A549 (cell line): Measurements from ENCODE around the gene NUDCD2. TPM values are rescaled to one million over a fixed set of nuclear protein-coding genes. Genes with fewer than 3 reads are reported as not detected.

ENCODE experiments used
- ATAC-seq, 2 experiments: fragments of 200-7000 bp in 1 of 2; fragments of >200 bp in 1 of 2; cut with Nextera tagmentation in 1 of 2; cut with Tn5 transposase in 1 of 2; 3 replicates each; pipeline versions ENCODE4 v1.8.0 to v1.9.1; 2018 to 2020; ENCODE audit warnings: mild to moderate bottlenecking in 1 of 2, moderate library complexity in 1 of 2
- CTCF ChIA-PET: fragments of 300-600 bp; sonication (Branson Sonifier 250); formaldehyde crosslinking; extraction: SDS; loops from one replicate; lab custom pipeline; 2021; ENCODE audit warnings: antibody characterized with exemption, inconsistent platforms; lab: Yijun Ruan, JAX
- POLR2A ChIA-PET: fragments of 350-600 bp; formaldehyde crosslinking; extraction: SDS; loops from one replicate; lab custom pipeline; 2021; ENCODE audit warnings: antibody characterized with exemption, inconsistent platforms; lab: Yijun Ruan, JAX
- DNase-seq, 2 experiments: peaks; one replicate each; pipeline versions ENCODE4 v3.0.0 to v3.0.0-alpha.2; 2011 to 2016; ENCODE audit warnings: low read depth in 1 of 2, low spot score in 1 of 2
- FAIRE-seq: peaks from 2 replicates; lab custom pipeline; 2011; peaks lifted over from hg19 to GRCh38; lab: Jason Lieb, UNC
- H3K27ac ChIP-seq, 2 experiments: fragments of >200 bp; sonication (Bioruptor Twin); formaldehyde crosslinking; 3 replicates each; pipeline ENCODE4 v1.5.1; 2016 to 2017
- H3K4me1 ChIP-seq: fragments of >200 bp; sonication (Bioruptor Twin); formaldehyde crosslinking; 3 replicates; pipeline ENCODE4 v1.6.1; 2016
- H3K4me2 ChIP-seq: fragments of >200 bp; sonication (Bioruptor Twin); formaldehyde crosslinking; 3 replicates; pipeline ENCODE4 v1.6.1; 2016
- H3K4me3 ChIP-seq: fragments of >200 bp; sonication (Bioruptor Twin); formaldehyde crosslinking; 3 replicates; pipeline ENCODE4 v1.5.1; 2016
- H3K9me3 ChIP-seq: fragments of >200 bp; sonication (Bioruptor Twin); formaldehyde crosslinking; 3 replicates; pipeline ENCODE4 v1.6.1; 2016
- CBX8 ChIP-seq: fragments of 200-600 bp; sonication (generic); IDR thresholded peaks from 2 replicates; pipeline ENCODE4 v1.6.1; 2016
- CEBPB ChIP-seq, 2 experiments: fragments of >200 bp in 1 of 2; sonication (Bioruptor Twin) in 1 of 2; formaldehyde crosslinking in 1 of 2; IDR thresholded peaks; 2 replicates each; pipeline ENCODE4 v1.6.1; 2012 to 2016
- CHD2 ChIP-seq: fragments of 150-350 bp; IDR thresholded peaks from 2 replicates; pipeline ENCODE4 v1.6.1; 2014; ENCODE audit warnings: low read length; ENCODE audit not compliant: partially characterized antibody
- CHD4 ChIP-seq: fragments of 200-600 bp; sonication (generic); IDR thresholded peaks from 2 replicates; pipeline ENCODE4 v1.6.1; 2016; ENCODE audit warnings: antibody characterized with exemption, mild to moderate bottlenecking, borderline replicate concordance
- EHMT2 ChIP-seq: fragments of 200-600 bp; sonication (generic); IDR thresholded peaks from 2 replicates; pipeline ENCODE4 v1.6.1; 2016; ENCODE audit warnings: antibody characterized with exemption, low read depth, mild to moderate bottlenecking, moderate library complexity
- FOSB ChIP-seq: fragments of 250-450 bp; sonication (Bioruptor Pico); IDR thresholded peaks from 2 replicates; pipeline ENCODE4 v1.5.0; 2020; ENCODE audit warnings: mild to moderate bottlenecking, moderate library complexity
- FOSL2 ChIP-seq, 2 experiments: fragments of 450-650 bp in 1 of 2; fragments of >200 bp in 1 of 2; sonication (Bioruptor Twin) in 1 of 2; formaldehyde crosslinking; IDR thresholded peaks; 2 replicates each; pipeline versions ENCODE4 v1.5.0 to v1.6.1; 2016 to 2020; ENCODE audit warnings: mild to moderate bottlenecking in 1 of 2, moderate library complexity in 1 of 2
- FOXS1 ChIP-seq: fragments of 250-450 bp; sonication (Bioruptor Pico); IDR thresholded peaks from 2 replicates; pipeline ENCODE4 v1.5.0; 2020; ENCODE audit warnings: mild to moderate bottlenecking, moderate library complexity
- GATA3 ChIP-seq: IDR thresholded peaks from 2 replicates; pipeline ENCODE4 v1.6.1; 2012; ENCODE audit warnings: borderline replicate concordance
- HDAC2 ChIP-seq: fragments of 200-600 bp; sonication (generic); IDR thresholded peaks from 2 replicates; pipeline ENCODE4 v1.6.1; 2016
- KDM1A ChIP-seq: fragments of 200-600 bp; sonication (generic); IDR thresholded peaks from 2 replicates; pipeline ENCODE4 v1.6.1; 2016; ENCODE audit warnings: low read depth, mild to moderate bottlenecking
- KDM5A ChIP-seq: fragments of 200-600 bp; sonication (generic); IDR thresholded peaks from 2 replicates; pipeline ENCODE4 v1.6.1; 2016; ENCODE audit warnings: antibody characterized with exemption, mild to moderate bottlenecking
- MAZ ChIP-seq: fragments of 150-350 bp; IDR thresholded peaks from 2 replicates; pipeline ENCODE4 v1.6.1; 2014; ENCODE audit warnings: antibody characterized with exemption, low read depth, low read length, borderline replicate concordance
- POLR2A ChIP-seq: IDR thresholded peaks from 2 replicates; pipeline ENCODE4 v1.6.1; 2012; ENCODE audit warnings: mild to moderate bottlenecking, low read length
- RARB ChIP-seq: fragments of 250-450 bp; sonication (Bioruptor Pico); IDR thresholded peaks from 2 replicates; pipeline ENCODE4 v1.8.0; 2021; ENCODE audit warnings: mild to moderate bottlenecking, moderate library complexity
- REST ChIP-seq: fragments of 200-600 bp; sonication (generic); IDR thresholded peaks from 2 replicates; pipeline ENCODE4 v1.6.1; 2016; ENCODE audit warnings: antibody characterized with exemption, mild to moderate bottlenecking, moderate library complexity
- RFX5 ChIP-seq: fragments of 450-650 bp; IDR thresholded peaks from 2 replicates; pipeline ENCODE4 v1.7.1; 2014; ENCODE audit warnings: antibody characterized with exemption, mild to moderate bottlenecking, moderate library complexity
- RNF2 ChIP-seq: fragments of 200-600 bp; sonication (generic); IDR thresholded peaks from 2 replicates; pipeline ENCODE4 v1.6.1; 2016; ENCODE audit warnings: low read depth, mild to moderate bottlenecking, antibody characterized with exemption, moderate library complexity, borderline replicate concordance
- SREBF2 ChIP-seq: fragments of 450-650 bp; IDR thresholded peaks from 2 replicates; pipeline ENCODE4 v1.6.1; 2014; ENCODE audit warnings: mild to moderate bottlenecking, moderate library complexity
- TP53 ChIP-seq: fragments of 250-450 bp; sonication (Bioruptor Pico); IDR thresholded peaks from 2 replicates; pipeline ENCODE4 v1.5.0; 2021; ENCODE audit warnings: mild to moderate bottlenecking, moderate library complexity
- ZSCAN20 ChIP-seq: fragments of 250-450 bp; sonication (Bioruptor Pico); IDR thresholded peaks from 2 replicates; pipeline ENCODE4 v1.8.0; 2022; ENCODE audit warnings: mild to moderate bottlenecking, moderate library complexity
- whole genome bisulfite sequencing: methylation state at CpG from one replicate; pipeline ENCODE4 v1.1.6; 2017; ENCODE audit errors: missing lambda C conversion rate; 5-methylcytosine and 5-hydroxymethylcytosine counted together
- polyA plus RNA-seq, 4 experiments: library from polyadenylated mRNA; depleted of rRNA in 3 of 4; stranded (reverse); fragments of >200 nt; fragmentation: RNase III in 1 of 4; extraction: RNeasy Plus Mini Kit Qiagen cat#74134 plus additional on column Dnase treatment in 1 of 4; gene quantifications; 2 replicates in 3 of 4; 3 replicates in 1 of 4; pipeline ENCODE4 v1.2.3, GENCODE V29; 2011 to 2017
- TF ChIP-seq, protein P1 (sequence below): IDR thresholded peaks from 2 replicates; pipeline ENCODE4 v1.6.1; 2012
- TF ChIP-seq, protein P2 (sequence below): fragments of >200 bp; sonication (Bioruptor Twin); formaldehyde crosslinking; IDR thresholded peaks from 2 replicates; pipeline ENCODE4 v1.6.1; 2016

Gene NUDCD2
- polyA plus RNA-seq, 2 of the 4 experiments (the other 2 are of a cell fraction): 22.3 to 43.9 TPM

GRCh38 chr5:163463063-163463435 is 3.1 kb upstream of the NUDCD2 start:
- no peak for FAIRE-seq

DNA sequence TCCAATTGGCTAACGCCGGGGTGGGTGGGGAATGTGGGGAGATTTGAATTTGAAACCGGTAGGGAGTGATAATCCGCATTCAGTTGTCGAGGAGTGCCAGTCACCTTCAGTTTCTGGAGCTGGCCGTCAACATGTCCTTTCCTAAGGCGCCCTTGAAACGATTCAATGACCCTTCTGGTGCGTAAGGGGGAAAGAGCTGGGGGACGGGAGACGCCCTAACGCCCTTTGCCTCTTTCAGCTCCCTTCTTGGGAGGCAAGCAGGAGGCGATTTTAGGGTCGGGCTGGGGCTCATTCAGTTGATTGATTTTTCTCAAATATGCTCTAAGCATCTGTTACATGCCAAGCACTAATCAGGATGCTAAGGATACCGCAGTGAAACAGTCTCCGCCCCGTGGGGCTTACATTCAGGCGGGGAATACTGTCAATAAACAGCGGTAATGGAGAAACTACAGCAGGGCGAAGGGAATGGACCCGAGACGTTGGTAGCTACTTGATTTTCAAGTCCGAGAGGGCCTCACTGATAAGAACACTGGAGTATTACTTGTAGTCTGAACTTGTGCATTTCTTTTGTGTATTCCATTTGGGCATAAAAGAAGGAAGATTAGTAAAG is 765 bp upstream of the NUDCD2 start, which contains the start of gene HMMR:
HMMR (plus strand) TSS at position 71 of the 610 bp plus-strand sequence; CDS start at position 132, 61 bp downstream.
- 1% methylated on average over 23 of the region's 23 CpGs for WGBS
- ATAC-seq (peak; percentile 35 to 48), FAIRE-seq (no peak), DNase-seq (peak in 1 of 2 experiments; percentile 53)
- peak within 1 kb of the TSS; percentile 90 for H3K4me2 ChIP-seq
- peaks cover 27% of the 10 kb centered on the region for H3K4me1 ChIP-seq
- ChIA-PET POLR2A (interaction anchor here (1.0 to 5.1 kb wide), 14 partner anchors 11 to 52 kb away, joined by 3 to 76 read pairs (median 9); partner anchors contain the start of genes CCNG1 and MAT2B), CTCF (interaction anchor here (1.6 kb wide), 2 partner anchors 19 to 43 kb away, joined by 4 to 5 read pairs; no protein-coding TSS in a partner anchor)
- peak within 1 kb of the TSS; percentile 73 for H3K4me3 ChIP-seq
- TF ChIP-seq TP53 (CRISPR knock-in tag): 0 out of 2 replicates have a peak, but pooled peaks have one; percentile 56
- TF ChIP-seq, protein P1, sequence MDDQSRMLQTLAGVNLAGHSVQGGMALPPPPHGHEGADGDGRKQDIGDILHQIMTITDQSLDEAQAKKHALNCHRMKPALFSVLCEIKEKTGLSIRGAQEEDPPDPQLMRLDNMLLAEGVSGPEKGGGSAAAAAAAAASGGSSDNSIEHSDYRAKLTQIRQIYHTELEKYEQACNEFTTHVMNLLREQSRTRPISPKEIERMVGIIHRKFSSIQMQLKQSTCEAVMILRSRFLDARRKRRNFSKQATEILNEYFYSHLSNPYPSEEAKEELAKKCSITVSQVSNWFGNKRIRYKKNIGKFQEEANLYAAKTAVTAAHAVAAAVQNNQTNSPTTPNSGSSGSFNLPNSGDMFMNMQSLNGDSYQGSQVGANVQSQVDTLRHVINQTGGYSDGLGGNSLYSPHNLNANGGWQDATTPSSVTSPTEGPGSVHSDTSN: no peak
- TF ChIP-seq FOSL2 (IDR thresholded peaks at IDR 0.05): no peak
- 0 out of 2 replicates have a peak, but pooled peaks have one; percentile 3 for TF ChIP-seq FOSL2 (CRISPR knock-in tag; IDR thresholded peaks at IDR 0.05)
- TF ChIP-seq MAZ: no peak
- no peak for TF ChIP-seq ZSCAN20
- TF ChIP-seq POLR2A: peak; percentile 61
- TF ChIP-seq FOSB: peak; percentile 15; the same call in 1 of the 2 replicates
- peak; percentile 74; the same call in 1 of the 2 replicates for TF ChIP-seq HDAC2
- TF ChIP-seq KDM5A: peak; percentile 75
- no peak for TF ChIP-seq EHMT2
- H3K27ac ChIP-seq: peak within 1 kb of the TSS; percentile 91 to 92
- no peaks in the 10 kb centered on the region for H3K9me3 ChIP-seq

More at GRCh38 chr5:163463063-163463435, 3.1 kb upstream of the NUDCD2 start:
- ChIA-PET POLR2A (no interaction called here), CTCF (no interaction called here)
- DNase-seq (no peak), ATAC-seq (no peak)
- Histone ChIP-seq H3K4me3 (no peak overlapping the region), H3K4me2 (peak overlapping the region; percentile 80), H3K27ac (peak overlapping the region in 1 of 2 experiments; percentile 81; a peak in 3 of 6 replicates), H3K9me3 (no peaks in the 10 kb centered on the region), H3K4me1 (peaks cover 20% of the 10 kb centered on the region)
- TF ChIP-seq REST: no peak
- no peak for TF ChIP-seq FOSB
- TF ChIP-seq RARB (CRISPR knock-in tag): no peak
- no peak for TF ChIP-seq SREBF2
- no peak for TF ChIP-seq KDM1A
- no peak for TF ChIP-seq CBX8
- no peak for TF ChIP-seq CEBPB (IDR thresholded peaks at IDR 0.05)
- no peak for TF ChIP-seq ZSCAN20
- no peak for TF ChIP-seq EHMT2
- TF ChIP-seq POLR2A: no peak
- TF ChIP-seq, protein P2, sequence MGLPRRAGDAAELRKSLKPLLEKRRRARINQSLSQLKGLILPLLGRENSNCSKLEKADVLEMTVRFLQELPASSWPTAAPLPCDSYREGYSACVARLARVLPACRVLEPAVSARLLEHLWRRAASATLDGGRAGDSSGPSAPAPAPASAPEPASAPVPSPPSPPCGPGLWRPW: no peak
- no peak for TF ChIP-seq CHD4
- TF ChIP-seq FOXS1 (CRISPR knock-in tag): no peak
- TF ChIP-seq HDAC2: no peak
- no peak for TF ChIP-seq RNF2
- TF ChIP-seq GATA3: no peak
- no peak for TF ChIP-seq RFX5
- no peak for TF ChIP-seq CHD2
